Coronary artery (tissue), 2 donors: ENCODE results near the gene RBM19.

ENCODE experiments used
- DNase-seq: peaks from one replicate; pipeline ENCODE4 v3.0.0-alpha.2; 2017; ENCODE audit warnings: low spot score
- H3K27ac ChIP-seq, 2 donors: fragments of 200-600 bp; sonication (generic); one replicate each; pipeline ENCODE4 v1.5.1; 2016 to 2019
- H3K4me3 ChIP-seq: fragments of 200-600 bp; sonication (generic); 2 replicates; pipeline ENCODE4 v1.5.1; 2016; ENCODE audit warnings: mild to moderate bottlenecking, moderate library complexity
- TF ChIP-seq, protein P1 (sequence below): fragments of 200-600 bp; sonication (generic); IDR thresholded peaks from one replicate; pipeline ENCODE4 v1.5.1; 2019; ENCODE audit warnings: antibody characterized with exemption

The RBM19 gene

DNA sequence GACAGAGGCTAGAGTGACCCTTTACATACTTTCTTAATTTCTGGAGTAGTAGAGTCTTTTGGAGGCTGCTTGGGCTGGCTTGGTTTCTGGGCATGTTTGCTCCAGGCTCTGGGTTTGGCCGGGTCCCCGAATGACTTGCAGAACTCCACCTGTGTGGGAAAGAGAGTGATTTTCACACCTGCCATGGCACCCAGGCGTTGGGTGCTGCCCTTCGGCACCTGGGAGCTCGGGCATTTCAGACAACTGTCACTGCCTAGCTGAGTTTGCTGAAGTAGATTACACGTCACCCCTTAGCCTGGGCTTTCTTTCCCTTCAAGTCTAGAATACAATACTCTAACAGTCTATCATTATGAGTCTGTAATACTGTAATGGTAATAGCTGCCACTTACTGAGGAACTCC lies 6.1 kb downstream of the RBM19 start:
- TF ChIP-seq, protein P1, sequence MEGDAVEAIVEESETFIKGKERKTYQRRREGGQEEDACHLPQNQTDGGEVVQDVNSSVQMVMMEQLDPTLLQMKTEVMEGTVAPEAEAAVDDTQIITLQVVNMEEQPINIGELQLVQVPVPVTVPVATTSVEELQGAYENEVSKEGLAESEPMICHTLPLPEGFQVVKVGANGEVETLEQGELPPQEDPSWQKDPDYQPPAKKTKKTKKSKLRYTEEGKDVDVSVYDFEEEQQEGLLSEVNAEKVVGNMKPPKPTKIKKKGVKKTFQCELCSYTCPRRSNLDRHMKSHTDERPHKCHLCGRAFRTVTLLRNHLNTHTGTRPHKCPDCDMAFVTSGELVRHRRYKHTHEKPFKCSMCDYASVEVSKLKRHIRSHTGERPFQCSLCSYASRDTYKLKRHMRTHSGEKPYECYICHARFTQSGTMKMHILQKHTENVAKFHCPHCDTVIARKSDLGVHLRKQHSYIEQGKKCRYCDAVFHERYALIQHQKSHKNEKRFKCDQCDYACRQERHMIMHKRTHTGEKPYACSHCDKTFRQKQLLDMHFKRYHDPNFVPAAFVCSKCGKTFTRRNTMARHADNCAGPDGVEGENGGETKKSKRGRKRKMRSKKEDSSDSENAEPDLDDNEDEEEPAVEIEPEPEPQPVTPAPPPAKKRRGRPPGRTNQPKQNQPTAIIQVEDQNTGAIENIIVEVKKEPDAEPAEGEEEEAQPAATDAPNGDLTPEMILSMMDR = no peak
- H3K4me3 ChIP-seq = no peak overlapping the region
- DNase-seq = no peak

DNA sequence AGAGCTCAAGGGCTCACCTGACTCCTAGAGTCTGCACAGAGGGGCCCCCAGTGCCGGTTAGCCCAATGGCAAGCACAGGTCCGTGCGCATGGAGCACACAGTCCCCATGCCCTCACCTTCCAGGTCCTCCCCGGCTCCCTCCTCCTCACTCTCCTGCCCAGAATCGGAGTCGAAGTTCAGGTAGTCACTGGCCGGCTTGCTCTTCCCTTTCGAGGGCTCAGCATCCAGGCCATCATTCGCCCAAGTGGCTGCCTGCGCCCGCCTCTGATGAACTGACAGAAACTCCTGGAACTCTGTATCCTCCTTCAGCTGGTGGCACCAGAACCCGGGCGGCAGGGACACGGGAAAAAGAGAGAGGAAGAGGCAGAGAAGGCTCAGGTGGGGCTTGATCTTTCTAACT lies 7.0 kb downstream of the RBM19 start:
- DNase-seq = no peak
- TF ChIP-seq, protein P1 = no peak

More for the DNA sequence above, 6.1 kb downstream of the RBM19 start:
- H3K27ac ChIP-seq = no peak overlapping the region

GRCh38 chr12:113958108-113958507 lies 8.0 kb downstream of the RBM19 start:
- H3K4me3 ChIP-seq = no peak overlapping the region
- no peak overlapping the region for H3K27ac ChIP-seq
- DNase-seq = no peak
- TF ChIP-seq, protein P1 = no peak

More for the DNA sequence above, 7.0 kb downstream of the RBM19 start:
- Histone ChIP-seq H3K4me3 (no peak overlapping the region), H3K27ac (no peak overlapping the region)

DNA sequence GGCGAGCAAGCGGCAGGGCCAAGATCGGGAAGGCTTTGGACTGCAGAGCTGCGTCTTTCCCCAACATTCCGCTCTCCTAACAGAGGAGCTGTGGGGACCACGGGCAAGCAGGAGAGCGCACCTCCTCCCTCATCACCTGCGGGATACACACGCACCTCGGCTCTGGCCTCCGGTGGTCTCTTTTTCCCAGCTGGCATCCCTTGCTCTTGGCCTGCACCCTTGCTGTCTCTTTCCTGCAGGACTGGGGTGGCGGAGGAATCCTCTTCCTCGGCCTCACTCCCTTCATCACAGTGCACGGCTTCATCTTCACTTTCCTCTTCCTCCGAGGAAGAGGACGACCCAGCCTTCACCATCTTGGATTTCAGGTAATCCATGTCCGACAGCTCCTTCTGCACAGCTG lies 8.5 kb downstream of the RBM19 start:
- Histone ChIP-seq H3K4me3 (no peak overlapping the region), H3K27ac (no peak overlapping the region)
- DNase-seq = no peak
- TF ChIP-seq, protein P1 = no peak

GRCh38 chr12:113955109-113955970 lies 10.8 kb downstream of the RBM19 start:
- no peak for DNase-seq
- TF ChIP-seq, protein P1 = no peak
- Histone ChIP-seq H3K27ac (no peak overlapping the region), H3K4me3 (no peak overlapping the region)

DNA sequence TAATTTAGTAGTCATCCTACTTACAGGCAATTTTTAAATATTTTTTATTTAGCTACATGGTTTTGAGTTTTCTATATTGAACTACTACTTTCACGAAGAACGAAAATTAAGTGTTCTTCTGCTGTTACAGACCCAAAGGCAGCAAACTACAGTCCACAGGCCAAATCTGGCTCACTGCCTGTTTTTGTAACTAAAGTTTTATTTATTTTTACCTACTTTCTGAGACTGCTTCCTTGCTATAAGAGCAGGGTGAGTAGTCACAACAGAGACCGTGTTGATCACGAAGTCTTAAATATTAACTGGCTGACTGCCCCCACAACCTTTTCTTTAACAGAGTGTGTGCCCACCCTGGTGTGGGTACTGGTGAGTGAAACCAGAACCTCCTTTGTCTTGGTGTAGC lies 11.6 kb downstream of the RBM19 start:
- TF ChIP-seq, protein P1 = no peak
- DNase-seq = no peak
- Histone ChIP-seq H3K27ac (no peak overlapping the region), H3K4me3 (no peak overlapping the region)

DNA sequence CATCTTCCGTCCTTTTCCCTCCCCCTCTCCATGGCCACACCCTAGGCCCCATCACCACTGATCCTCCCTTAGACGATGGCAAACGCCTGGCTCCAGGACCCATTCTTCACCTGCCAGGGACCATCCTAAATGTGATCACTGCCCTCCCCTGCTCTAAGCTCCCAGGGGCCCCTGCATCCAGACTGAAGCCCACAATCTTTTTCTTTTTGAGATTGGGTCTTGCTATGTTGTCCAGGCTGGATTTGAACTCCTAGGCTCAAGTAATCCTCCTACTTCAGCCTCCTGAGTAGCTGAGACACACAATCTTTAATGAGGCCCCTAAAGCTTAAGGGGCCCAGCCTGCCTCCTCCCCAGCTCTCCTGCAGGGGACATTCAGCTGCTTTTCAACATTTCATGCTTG lies 15.3 kb downstream of the RBM19 start:
- Histone ChIP-seq H3K27ac (no peak overlapping the region), H3K4me3 (no peak overlapping the region)
- no peak for DNase-seq
- TF ChIP-seq, protein P1 = no peak
